ENCODE data around the gene C19orf67. TPM values are rescaled to one million over a fixed set of nuclear protein-coding genes. Genes with fewer than 3 reads are reported as not detected.

C19orf67 gene
- total RNA-seq, 1 experiment from 2014 or later = not detected

DNA sequence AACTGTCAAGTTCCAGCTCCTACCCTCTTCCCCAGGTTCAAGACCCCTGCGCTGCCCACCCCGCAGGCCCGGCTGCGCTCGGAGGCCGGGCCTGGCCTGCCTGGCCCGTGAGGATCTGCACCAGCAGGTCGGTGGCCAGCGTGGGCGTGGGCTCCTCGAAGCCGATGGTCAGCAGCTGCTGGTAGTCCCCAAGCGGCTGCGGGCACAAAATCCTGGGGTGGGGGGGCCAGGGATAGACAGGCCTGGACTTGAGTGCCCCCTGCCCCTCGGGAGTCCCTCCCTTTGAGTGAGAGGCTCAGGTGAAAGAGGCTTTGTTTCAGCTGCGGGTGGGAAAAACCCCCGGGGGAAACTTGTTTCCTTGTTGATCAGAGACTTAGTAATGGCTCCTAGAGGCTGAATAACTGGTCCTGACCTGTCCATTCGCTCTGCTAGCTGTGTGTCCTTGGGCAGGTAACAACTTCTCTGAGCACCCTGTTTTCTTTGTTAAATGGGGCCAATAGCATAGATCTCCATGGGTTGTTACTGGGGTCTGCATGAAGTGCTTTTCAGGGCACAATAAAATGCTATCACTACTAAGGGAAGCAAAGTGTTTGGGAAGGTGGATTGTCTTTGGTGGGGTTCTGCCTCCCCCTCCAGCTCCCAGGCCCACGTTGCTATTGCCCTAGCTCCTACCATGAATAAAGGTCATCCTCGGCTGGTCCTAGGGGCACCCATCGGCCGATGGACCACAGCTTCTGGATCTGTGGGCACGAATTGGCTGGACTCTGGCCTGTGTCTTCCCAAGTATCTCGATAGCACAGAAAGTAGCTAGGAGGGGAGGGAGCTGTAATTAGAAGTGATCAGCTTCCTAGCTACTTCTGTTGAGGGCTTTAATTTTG is 3.5 kb downstream of the C19orf67 start:
- peak overlapping the region; percentile 74 for H2AFZ ChIP-seq (ENCODE audit: low read length)
- no peaks in the 10 kb centered on the region for H3K27me3 ChIP-seq (ENCODE audit: low read length)
- peak overlapping the region; percentile 92 for H3K4me2 ChIP-seq (ENCODE audit: low read length)
- intact Hi-C loops (cut with micrococcal nuclease) = loop anchor here (2.0 kb wide), 2 partner anchors 55 to 75 kb away; partner anchors contain the start of genes ASF1B and RFX1
- H3K79me2 ChIP-seq (ENCODE audit: low read length) = peaks cover 15% of the 10 kb centered on the region
- no peaks in the 10 kb centered on the region for H3K36me3 ChIP-seq (ENCODE audit: low read depth, low read length)
- peak overlapping the region; percentile 76 for H3K9ac ChIP-seq (ENCODE audit: low read length)
- peak overlapping the region; percentile 31 for H3K27ac ChIP-seq (ENCODE audit: low read length)
- ChIA-PET POLR2A (ENCODE audit: unreplicated experiment) (interaction anchor here (0.5 to 0.6 kb wide), 2 partner anchors 50 to 153 kb away, joined by 3 to 4 read pairs; no protein-coding TSS in a partner anchor), CTCF (interaction anchor here (0.5 to 0.7 kb wide), 2 partner anchors 9 to 178 kb away, joined by 3 to 5 read pairs; partner anchors contain the start of gene MISP3)
- no peaks in the 10 kb centered on the region for H3F3A ChIP-seq (ENCODE audit: low read length, unreplicated experiment)
- TF ChIP-seq EZH2phosphoT487 (IDR thresholded peaks at IDR 0.05; ENCODE audit: borderline replicate concordance, low read length) (no peak), EZH2 (IDR thresholded peaks at IDR 0.05; ENCODE audit: low read length, unreplicated experiment) (no peak)
- TF ChIP-seq, protein P1, sequence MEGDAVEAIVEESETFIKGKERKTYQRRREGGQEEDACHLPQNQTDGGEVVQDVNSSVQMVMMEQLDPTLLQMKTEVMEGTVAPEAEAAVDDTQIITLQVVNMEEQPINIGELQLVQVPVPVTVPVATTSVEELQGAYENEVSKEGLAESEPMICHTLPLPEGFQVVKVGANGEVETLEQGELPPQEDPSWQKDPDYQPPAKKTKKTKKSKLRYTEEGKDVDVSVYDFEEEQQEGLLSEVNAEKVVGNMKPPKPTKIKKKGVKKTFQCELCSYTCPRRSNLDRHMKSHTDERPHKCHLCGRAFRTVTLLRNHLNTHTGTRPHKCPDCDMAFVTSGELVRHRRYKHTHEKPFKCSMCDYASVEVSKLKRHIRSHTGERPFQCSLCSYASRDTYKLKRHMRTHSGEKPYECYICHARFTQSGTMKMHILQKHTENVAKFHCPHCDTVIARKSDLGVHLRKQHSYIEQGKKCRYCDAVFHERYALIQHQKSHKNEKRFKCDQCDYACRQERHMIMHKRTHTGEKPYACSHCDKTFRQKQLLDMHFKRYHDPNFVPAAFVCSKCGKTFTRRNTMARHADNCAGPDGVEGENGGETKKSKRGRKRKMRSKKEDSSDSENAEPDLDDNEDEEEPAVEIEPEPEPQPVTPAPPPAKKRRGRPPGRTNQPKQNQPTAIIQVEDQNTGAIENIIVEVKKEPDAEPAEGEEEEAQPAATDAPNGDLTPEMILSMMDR (conservative IDR thresholded peaks at IDR 0.05; ENCODE audit: low read depth, low read length) = no peak
- peak overlapping the region; percentile 87 for H3K4me3 ChIP-seq (ENCODE audit: low read length)
- peaks cover 15% of the 10 kb centered on the region for H3K4me1 ChIP-seq (ENCODE audit: insufficient read depth, low read length)
- DNase-seq (peak; percentile 17), ATAC-seq (peak; percentile 17; the same call in 1 of the 2 replicates)
- no peaks in the 10 kb centered on the region for H3K9me2 ChIP-seq (replicated peaks; ENCODE audit: low read length)
- TSS peak; percentile 69 for BruUV-seq (replicated peaks)
- H4K20me1 ChIP-seq (ENCODE audit: low read length) = no peaks in the 10 kb centered on the region
- H3K9me3 ChIP-seq (ENCODE audit: low read length) = no peaks in the 10 kb centered on the region

DNA sequence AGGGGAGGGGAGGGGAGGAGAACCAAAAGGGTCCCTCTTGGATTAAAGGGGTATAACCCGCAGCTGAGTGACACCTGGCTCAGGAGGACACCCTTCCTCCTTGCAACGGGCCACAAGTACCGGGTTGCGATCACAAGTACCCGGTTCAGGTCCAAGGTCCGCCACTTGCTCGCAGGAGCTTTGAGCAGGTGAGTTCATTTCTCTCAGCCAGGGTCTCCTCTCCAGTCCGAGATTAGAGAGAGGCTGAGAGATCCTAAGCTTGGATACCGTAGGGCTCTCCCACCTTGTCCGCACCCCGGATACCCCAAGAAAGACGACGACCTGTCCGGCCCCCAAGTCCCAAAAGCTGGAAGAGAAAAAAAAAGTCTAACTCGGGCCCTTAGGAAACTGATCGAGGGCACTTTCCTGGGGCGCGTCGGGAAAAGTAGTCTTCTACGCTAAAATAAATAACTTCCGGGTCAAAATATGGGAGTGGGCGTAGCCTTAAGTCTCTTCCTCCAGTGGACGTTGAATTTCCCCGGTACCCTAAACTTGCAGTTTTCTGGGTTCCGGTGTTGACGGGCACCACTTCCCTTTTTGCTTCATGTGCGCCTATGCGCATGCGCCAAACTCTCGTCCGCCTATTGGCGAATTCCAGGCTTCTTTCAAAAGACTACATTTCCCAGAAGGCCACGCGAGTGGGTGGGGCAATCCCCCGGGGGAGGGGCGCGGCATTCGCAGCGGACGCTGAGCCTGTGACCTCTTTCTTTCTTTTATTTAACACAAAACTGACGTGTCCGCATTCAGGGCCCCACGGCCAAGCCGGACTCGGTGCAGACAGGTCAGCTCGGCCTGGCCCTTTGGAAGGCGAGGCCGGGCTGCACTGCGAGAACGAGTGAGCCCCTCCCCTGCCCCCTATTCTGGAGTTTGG is 4.4 kb downstream of the C19orf67 start:
- peak overlapping the region; percentile 94 for H2AFZ ChIP-seq (ENCODE audit: low read length)
- H3K4me1 ChIP-seq (ENCODE audit: insufficient read depth, low read length) = peaks cover 15% of the 10 kb centered on the region
- POLR2A ChIA-PET (ENCODE audit: unreplicated experiment) = interaction anchor here (0.6 kb wide), 1 partner anchor 75 kb away, joined by 3 read pairs; no protein-coding TSS in a partner anchor
- peak overlapping the region; percentile 40 for H3K27ac ChIP-seq (ENCODE audit: low read length)
- peak overlapping the region; percentile 87 for H3K4me3 ChIP-seq (ENCODE audit: low read length)
- H3K36me3 ChIP-seq (ENCODE audit: low read depth, low read length) = no peaks in the 10 kb centered on the region
- TF ChIP-seq EZH2 (IDR thresholded peaks at IDR 0.05; ENCODE audit: low read length, unreplicated experiment) (no peak), EZH2phosphoT487 (IDR thresholded peaks at IDR 0.05; ENCODE audit: borderline replicate concordance, low read length) (no peak)
- TF ChIP-seq, protein P1 (conservative IDR thresholded peaks at IDR 0.05; ENCODE audit: low read depth, low read length) = no peak
- BruUV-seq (replicated peaks) = TSS peak; percentile 95
- CTCF ChIA-PET = interaction anchor here (0.6 kb wide), 1 partner anchor 42 kb away, joined by 4 read pairs; no protein-coding TSS in a partner anchor
- peak; percentile 100 for DNase-seq
- ATAC-seq = peak; percentile 93
- peak overlapping the region; percentile 84 for H3K9ac ChIP-seq (ENCODE audit: low read length)
- peaks cover 15% of the 10 kb centered on the region for H3K79me2 ChIP-seq (ENCODE audit: low read length)
- no peaks in the 10 kb centered on the region for H3K27me3 ChIP-seq (ENCODE audit: low read length)
- H3K9me2 ChIP-seq (replicated peaks; ENCODE audit: low read length) = no peaks in the 10 kb centered on the region
- H3F3A ChIP-seq (ENCODE audit: low read length, unreplicated experiment) = no peaks in the 10 kb centered on the region
- intact Hi-C loops (cut with micrococcal nuclease) = loop anchor here (2.0 kb wide), 2 partner anchors 56 to 74 kb away; partner anchors contain the start of genes ASF1B and RFX1
- H3K9me3 ChIP-seq (ENCODE audit: low read length) = no peaks in the 10 kb centered on the region
- H3K4me2 ChIP-seq (ENCODE audit: low read length) = peak overlapping the region; percentile 92
- no peaks in the 10 kb centered on the region for H4K20me1 ChIP-seq (ENCODE audit: low read length)
